Measurements from ENCODE around the gene GALK2.

DNA sequence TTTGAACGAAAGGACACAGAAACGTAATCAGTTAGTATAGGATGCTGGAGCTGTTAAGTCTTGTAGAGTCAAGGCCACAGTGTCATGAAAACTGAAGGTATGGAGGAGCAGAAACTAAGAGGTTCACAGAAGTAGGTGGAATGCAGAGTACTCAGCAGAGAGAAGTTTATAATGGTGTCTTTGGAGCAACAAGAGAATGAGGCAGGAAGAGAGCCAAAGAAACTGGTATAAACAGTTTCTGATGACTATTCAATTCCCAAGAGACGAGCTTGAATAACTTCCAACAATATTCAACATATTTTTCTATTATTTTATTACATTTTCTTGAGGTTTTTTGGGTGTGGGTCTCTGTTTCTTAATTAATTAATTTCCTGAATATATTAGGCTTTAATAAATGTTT, 29.6 kb downstream of the GALK2 start:
- TF ChIP-seq EZH2 (IDR thresholded peaks at IDR 0.05; ENCODE audit: low read depth) = no peak
- TF ChIP-seq, protein P1, sequence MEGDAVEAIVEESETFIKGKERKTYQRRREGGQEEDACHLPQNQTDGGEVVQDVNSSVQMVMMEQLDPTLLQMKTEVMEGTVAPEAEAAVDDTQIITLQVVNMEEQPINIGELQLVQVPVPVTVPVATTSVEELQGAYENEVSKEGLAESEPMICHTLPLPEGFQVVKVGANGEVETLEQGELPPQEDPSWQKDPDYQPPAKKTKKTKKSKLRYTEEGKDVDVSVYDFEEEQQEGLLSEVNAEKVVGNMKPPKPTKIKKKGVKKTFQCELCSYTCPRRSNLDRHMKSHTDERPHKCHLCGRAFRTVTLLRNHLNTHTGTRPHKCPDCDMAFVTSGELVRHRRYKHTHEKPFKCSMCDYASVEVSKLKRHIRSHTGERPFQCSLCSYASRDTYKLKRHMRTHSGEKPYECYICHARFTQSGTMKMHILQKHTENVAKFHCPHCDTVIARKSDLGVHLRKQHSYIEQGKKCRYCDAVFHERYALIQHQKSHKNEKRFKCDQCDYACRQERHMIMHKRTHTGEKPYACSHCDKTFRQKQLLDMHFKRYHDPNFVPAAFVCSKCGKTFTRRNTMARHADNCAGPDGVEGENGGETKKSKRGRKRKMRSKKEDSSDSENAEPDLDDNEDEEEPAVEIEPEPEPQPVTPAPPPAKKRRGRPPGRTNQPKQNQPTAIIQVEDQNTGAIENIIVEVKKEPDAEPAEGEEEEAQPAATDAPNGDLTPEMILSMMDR (conservative IDR thresholded peaks at IDR 0.05) = no peak
